GM19193 (cell line): ENCODE measurements around the gene LAMA5.
A peak's percentile ranks its signal among the peaks of the same experiment; 100 is the strongest.

ENCODE experiments used
- POLR2A ChIP-seq: IDR thresholded peaks from 4 replicates; pipeline ENCODE4 v1.6.1; 2011; ENCODE audit not compliant: insufficient read depth, insufficient read length; ENCODE audit errors: extremely low read depth

The LAMA5 gene

GRCh38 chr20:62303062-62303339 lies 64.1 kb downstream of the LAMA5 start:
- no peak for TF ChIP-seq POLR2A

GRCh38 chr20:62302341-62303061 lies 64.6 kb downstream of the LAMA5 start, which contains the start of gene ADRM1:
TSS of gene ADRM1 (plus strand) at chr20:62302997. CDS start at chr20:62303569, 572 bp downstream.
- peak; percentile 82 for TF ChIP-seq POLR2A

GRCh38 chr20:62301773-62302340 lies 65.3 kb downstream of the LAMA5 start:
- TF ChIP-seq POLR2A, result no peak

GRCh38 chr20:62301111-62301668 lies 65.9 kb downstream of the LAMA5 start:
- no peak for TF ChIP-seq POLR2A

- TF ChIP-seq POLR2A, result no peak
Measured at GRCh38 chr20:62300319-62300718, 66.8 kb downstream of the LAMA5 start.

- TF ChIP-seq POLR2A, result no peak
Measured at GRCh38 chr20:62299666-62300236, 67.4 kb downstream of the LAMA5 start.

- TF ChIP-seq POLR2A, result no peak
Measured at GRCh38 chr20:62298577-62299249, 68.4 kb downstream of the LAMA5 start.

- no peak for TF ChIP-seq POLR2A
Measured at GRCh38 chr20:62297449-62298227, 69.5 kb downstream of the LAMA5 start.

GRCh38 chr20:62296724-62297448 lies 70.2 kb downstream of the LAMA5 start:
- no peak for TF ChIP-seq POLR2A

GRCh38 chr20:62294516-62294915 lies 72.6 kb downstream of the LAMA5 start:
- no peak for TF ChIP-seq POLR2A

GRCh38 chr20:62293946-62294345 lies 73.2 kb downstream of the LAMA5 start:
- no peak for TF ChIP-seq POLR2A

GRCh38 chr20:62293111-62293784 lies 73.9 kb downstream of the LAMA5 start:
- TF ChIP-seq POLR2A, result no peak

- no peak for TF ChIP-seq POLR2A
Measured at GRCh38 chr20:62292108-62292507, 75.0 kb downstream of the LAMA5 start.

- TF ChIP-seq POLR2A, result no peak
Measured at GRCh38 chr20:62291251-62292066, 75.7 kb downstream of the LAMA5 start.
